ENCODE results near the gene MRC1.

Gene MRC1

DNA sequence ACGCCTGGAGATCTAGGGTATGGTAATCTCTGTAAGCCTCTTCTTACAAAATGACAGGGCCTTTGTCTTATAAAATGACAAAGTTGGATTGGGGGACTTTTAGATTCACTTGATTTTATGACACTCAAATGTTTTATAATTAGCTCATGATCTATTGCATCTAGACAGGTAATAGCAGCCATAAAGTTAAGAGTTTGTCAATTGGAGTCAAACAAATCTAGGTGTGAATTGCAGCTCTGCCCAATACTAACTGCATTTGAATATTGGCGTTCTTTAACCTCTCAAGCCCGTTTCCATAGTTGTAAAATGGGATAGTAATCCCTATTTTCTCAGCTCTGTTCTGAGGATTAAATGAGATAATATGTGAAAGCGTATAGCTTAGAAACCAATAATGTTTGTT, 14.1 kb upstream of the MRC1 start:
- no peak for DNase-seq (ENCODE audit: extremely low read depth in 1 of 2, low read depth in 1 of 2)

DNA sequence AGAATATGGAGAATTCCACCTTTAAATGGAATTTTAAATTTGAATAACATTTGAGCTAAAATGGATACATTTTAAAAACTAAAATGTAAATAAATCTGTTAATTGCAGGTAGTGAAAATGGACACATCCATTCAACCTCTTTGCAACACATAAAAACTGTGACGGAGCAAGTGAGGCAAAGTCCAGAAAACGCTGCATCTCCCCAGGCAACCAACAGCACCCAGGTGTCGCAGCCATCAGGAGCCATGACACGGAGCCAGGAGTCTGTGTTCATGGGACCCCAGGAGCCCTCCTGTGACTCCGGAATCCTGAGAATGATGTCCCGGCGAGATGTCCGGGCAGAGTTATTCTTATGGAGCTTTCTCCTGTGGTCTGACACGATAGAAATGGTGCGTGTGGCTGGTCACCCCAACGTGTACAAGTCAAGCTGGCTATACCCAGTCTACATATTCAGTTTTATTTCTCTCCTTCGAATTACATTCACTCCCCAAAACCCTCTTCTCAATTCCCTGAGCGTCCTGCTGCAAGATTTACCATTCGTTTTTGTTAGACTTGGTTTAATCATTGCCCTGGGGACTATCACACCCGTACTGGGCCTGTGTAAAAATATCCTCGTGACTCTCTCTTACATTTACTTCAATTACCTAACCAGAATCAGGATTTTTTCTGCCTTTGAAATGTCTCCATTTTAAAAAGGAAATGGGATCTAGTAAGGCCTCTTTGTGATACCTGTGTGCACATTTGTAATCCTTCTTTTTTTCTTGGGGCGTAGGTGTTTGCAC, 13.1 kb upstream of the MRC1 start:
- DNase-seq (ENCODE audit: extremely low read depth in 1 of 2, low read depth in 1 of 2), result no peak

DNA sequence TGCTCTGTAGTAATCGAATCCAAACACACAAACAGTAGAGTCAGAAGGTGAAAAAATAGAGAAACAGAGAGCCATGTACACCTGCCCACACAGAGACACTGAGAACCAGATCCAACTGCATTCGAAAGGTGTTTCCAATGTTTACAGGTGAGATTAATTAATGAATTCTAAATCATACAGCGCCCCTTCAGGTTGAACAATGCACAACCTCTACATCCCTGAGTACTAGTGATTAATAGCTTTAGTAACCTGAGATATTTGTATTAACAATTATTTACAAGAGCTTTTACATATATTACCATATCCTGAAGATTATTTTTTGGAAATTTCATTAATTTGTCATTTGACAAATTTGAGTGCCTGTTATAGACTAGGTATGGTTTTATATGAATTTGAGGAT, 7.6 kb upstream of the MRC1 start:
- no peak for DNase-seq (ENCODE audit: extremely low read depth in 1 of 2, low read depth in 1 of 2)

DNA sequence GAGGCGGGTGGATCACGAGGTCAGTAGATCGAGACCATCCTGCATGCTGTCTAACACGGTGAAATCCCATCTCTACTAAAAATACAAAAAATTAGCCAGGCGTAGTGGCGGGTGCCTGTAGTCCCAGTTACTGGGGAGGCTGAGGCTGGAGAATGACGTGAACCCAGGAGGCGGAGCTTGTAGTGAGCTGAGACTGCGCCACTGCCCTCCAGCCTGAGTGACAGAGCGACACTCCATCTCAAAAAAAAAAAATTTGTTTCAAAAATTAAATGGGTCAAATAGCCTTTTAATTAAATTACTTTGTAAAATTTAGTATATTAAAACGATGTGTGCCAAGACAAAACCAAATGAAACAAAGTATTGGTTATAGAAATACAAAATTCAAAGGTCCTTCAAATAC, 6.8 kb upstream of the MRC1 start:
- no peak for DNase-seq (ENCODE audit: extremely low read depth in 1 of 2, low read depth in 1 of 2)

DNA sequence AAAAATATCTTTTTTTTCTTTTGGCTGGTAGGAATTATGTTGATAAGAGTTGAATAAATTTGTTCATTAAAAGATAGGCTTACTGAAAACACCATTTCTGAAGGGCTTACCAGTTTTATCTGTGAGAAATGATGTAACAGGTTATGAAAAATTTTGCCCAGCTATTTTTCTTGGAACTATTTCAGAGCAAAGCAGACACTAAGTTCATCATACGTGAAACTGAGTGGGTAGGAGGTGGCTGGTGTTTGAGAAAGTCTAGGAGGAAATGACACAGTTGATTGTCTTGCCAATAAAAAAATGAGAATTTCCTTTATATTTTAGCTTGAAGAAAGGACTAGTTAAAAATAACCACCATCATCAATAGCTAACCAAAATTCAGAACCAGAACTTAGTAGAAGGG, 6.2 kb upstream of the MRC1 start:
- no peak for DNase-seq (ENCODE audit: extremely low read depth in 1 of 2, low read depth in 1 of 2)

DNA sequence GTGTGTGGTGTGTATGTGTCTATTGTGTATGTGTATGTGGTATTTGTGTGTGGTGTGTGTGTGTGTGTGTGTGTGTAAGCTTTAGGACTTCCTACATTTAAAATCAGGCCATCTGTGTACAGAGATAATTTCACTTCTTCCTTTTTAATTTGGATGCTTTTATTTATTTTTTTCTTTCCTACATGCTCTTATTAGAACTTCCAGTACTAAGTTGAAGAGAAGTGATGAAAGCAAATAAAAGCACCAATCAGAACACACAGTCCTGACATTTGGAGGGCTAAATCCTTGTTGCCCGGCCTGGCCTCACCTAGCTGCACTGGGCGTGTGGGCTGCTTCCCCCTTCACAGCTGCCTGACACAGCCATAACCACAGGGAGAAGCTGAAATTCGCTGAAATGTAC, 3.8 kb upstream of the MRC1 start:
- DNase-seq (ENCODE audit: extremely low read depth in 1 of 2, low read depth in 1 of 2), result no peak

DNA sequence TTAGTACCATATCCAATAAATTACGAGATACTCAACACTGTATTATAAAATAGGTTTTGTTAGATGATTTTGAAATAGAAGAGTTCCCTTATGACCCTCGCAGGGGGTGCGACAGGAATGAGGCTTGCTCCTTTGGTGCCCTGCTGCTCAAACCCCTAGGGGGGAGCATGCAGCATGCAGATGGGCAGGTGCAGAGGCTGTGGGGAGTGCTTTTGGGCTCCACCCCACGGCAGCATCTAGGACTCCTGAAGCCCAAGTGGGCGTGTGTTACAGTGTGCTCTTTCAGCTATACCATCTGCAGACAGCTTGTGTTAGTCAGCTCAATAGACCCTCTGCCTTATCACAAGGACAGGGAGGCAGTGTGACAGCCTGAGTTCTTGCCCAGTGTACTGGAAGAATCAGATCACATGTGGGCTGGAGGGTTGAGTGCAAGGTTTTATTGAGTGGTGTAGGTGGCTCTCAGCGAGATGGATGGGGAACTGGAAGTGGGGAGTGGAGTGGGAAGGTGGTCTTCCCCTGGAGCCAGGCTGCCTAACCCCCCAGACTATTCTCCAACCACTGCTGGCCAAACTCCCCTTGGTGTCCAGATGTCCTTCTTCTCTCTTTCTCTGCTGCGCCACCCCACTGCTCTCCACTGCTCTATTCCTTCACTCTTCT, 3.1 kb upstream of the MRC1 start:
- DNase-seq (ENCODE audit: extremely low read depth in 1 of 2, low read depth in 1 of 2), result peak in 1 of 2 donors; percentile 17

DNA sequence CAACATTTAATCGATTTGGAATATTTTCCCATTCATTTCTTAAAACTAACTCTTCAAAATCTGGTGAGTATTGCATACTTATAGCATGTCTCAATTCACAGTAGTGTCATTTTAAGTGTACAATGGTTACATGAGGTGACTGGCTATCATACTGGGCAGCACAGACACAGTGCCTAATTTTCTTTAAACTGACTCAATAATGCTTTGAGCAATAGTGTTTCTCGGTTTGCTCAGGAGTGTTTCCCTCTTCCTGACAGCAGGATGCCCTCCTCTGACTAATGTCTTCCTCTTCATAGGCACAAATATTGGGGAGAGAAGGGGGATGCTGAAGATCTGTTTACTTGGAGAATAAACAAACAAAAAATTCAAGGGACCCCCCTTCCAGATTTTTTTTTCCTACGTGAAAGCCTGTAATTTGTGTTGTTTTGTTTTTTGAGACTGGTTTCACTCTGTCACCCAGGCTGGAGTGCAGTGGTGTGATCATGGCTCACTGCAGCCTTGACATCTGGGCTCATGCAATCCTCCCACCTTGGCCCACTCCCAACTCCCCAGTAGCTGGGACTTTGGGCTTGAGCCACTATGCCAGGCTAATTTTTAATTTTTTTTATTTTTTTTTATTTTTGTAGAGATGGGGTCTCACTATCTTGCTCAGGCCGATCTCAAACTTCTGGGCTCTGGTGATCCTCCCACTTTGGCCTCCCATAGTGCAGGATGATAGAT, 2.2 kb downstream of the MRC1 start:
- DNase-seq (ENCODE audit: extremely low read depth in 1 of 2, low read depth in 1 of 2), result no peak

DNA sequence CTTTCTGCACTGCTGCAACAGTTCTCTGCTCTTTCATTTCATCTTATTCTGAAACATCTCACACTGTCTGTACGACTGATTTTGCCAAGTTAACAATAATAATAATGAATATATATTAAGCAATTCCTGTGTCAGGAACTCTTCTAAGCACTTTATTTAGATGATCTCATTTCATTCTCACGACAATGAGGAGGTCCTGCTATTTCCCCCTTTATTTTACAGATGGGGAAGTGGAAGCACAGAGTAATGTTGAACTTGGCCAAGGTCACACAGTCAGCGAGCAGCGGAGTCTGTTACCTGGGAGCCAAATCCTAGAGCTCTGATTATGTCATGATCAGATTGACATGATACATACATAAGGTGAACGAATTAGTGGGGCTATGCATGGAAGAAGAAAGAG, 5.8 kb downstream of the MRC1 start:
- no peak for DNase-seq (ENCODE audit: extremely low read depth in 1 of 2, low read depth in 1 of 2)

DNA sequence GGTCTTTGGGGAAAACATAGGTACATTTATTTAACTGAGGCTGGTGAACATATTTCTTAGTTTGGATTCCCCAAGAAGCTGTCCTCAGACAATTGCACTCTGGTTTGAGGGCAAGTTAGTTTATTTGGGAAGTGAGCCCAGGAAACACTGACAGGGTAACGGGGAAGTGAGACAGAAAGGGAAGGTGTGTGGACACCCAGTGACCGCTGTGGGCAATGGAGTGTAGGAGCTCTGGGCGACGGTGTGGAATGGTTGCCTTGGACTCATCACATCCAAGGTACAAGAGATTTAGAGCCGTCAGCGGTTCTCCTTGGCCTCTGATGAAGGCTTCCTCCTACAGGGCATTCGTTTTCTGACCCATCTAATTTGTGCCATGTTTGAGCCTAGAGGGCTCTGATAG, 7.1 kb downstream of the MRC1 start:
- no peak for DNase-seq (ENCODE audit: extremely low read depth in 1 of 2, low read depth in 1 of 2)

DNA sequence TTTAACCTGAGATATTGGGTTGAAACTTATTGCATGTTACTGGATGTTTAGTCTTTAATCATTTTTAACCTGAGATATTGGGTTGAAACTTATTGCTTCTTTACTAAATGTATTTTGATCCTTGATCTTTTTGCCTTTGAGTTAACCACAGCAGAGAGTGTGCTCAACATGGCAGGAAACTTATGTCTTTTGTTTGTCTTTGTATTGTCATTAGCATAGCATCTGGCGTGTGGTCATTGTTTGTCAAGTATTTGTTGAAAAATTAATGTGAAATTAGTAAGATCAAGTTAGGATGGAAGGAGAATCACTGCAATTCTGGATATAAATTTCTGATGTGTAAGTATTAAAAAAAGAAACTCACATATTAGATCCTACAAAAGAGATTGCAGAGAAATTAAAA, 8.2 kb downstream of the MRC1 start:
- no peak for DNase-seq (ENCODE audit: extremely low read depth in 1 of 2, low read depth in 1 of 2)

DNA sequence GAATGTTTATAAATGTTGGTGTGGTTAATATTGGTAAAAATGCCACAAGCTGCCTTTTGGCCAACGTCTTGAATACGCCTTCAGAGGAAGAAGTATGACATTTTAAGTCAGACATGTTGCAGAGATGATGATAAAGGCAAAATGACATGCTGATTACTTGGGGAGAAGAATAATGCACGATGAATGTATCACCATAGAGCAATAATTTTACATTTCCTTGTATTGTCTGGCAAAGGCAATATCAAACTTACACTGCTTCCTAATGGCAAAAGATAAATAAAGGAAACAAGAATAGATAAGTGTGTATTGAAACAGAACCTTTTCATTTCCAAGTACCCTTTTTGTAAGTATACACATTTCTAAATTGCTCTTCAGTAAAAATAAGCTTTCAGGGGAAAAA, 8.6 kb downstream of the MRC1 start:
- DNase-seq (ENCODE audit: extremely low read depth in 1 of 2, low read depth in 1 of 2), result no peak

DNA sequence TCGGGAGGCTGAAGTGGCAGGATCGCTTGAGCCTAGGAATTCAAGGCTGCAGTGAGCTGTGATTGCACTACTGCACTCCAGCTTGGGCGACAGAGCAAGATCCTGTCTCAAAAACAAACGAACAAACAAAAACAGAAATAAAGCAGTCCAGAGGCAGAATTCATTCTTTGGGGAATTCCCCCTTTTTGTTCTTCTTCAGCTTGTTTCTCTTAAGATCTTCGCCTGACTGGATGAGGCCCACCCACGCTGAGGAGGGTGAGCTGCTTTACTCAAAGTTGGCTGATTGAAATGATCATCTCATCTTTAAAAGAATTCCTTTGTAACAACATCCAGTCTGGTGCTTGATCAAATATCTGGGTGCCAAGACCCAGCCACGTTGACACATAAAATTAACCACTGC, 10.7 kb downstream of the MRC1 start:
- no peak for DNase-seq (ENCODE audit: extremely low read depth in 1 of 2, low read depth in 1 of 2)

DNA sequence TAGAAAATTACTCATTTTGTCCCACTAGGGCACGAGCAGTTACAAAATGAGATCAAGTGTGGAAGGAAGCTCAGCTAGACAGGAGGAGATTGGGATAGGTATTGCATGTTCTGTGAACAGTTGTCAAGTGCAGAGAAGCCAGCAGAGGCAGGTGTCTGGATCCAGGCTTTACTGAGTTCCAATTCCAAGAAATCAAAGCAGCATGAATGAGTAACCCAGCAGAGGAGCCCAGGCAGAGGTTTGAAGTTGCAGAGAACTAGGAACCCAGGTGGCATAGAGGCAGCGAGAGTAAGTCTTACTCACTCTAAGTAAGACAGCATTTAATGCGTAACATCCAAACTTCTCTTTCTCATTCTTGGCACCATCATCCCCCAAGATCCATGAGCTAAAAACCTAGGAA, 11.8 kb downstream of the MRC1 start:
- no peak for DNase-seq (ENCODE audit: extremely low read depth in 1 of 2, low read depth in 1 of 2)

DNA sequence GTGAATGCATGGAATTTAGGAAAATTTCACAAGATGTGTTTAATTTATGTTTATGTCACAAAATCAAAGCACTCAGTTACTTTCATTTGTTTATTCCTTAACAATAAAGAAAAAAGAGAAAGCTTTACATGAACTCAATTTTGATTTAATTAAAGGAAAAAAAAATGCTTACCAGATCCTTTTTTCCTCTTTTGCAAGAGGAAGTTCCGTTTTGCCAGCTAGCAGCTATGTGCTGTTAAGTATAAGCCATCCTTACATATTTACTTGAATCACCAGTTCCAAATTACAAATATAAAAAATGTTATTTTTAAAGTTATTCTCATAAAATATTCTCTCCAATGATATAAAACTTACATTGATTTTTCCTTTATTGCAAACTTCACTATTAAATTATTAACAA, 12.7 kb downstream of the MRC1 start:
- no peak for DNase-seq (ENCODE audit: extremely low read depth in 1 of 2, low read depth in 1 of 2)

DNA sequence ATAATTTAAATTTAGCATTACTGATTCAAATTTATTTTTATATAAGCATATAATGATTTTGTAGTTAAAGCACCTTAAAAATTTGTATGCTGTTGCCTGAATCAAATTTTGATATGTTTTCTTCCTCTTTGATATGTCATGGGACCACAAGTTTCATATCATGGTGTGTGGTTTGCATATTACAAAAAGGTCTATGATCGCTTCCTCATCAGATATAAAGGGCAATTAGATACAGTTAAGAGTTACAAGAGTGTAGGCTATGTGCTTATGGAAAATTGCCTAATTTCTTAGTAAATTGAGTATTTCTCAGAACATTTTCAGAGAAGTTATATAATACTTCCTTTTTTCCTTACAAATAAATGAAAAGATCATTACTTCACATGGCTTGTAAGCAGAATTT, 22.2 kb downstream of the MRC1 start:
- DNase-seq (ENCODE audit: extremely low read depth in 1 of 2, low read depth in 1 of 2), result no peak

DNA sequence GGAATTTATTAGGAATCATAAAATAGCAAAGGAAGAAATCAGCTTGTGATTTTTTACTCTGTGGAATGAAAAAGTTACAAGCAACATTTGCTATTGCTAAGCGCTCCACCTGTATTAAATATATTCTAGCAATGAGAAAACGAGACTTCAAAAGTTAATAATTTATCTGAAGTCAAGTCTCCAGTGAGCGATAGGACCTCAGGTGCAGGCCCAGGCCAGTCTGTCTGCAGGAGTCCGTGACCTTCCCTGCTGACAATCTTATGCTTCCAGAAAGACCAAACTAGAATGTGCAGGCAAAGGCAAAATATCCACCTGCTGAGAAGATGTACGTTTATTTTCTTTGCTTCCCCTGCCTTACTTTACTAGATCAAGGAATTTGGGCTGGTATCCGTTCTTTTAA, 22.7 kb downstream of the MRC1 start:
- DNase-seq (ENCODE audit: extremely low read depth in 1 of 2, low read depth in 1 of 2), result no peak

DNA sequence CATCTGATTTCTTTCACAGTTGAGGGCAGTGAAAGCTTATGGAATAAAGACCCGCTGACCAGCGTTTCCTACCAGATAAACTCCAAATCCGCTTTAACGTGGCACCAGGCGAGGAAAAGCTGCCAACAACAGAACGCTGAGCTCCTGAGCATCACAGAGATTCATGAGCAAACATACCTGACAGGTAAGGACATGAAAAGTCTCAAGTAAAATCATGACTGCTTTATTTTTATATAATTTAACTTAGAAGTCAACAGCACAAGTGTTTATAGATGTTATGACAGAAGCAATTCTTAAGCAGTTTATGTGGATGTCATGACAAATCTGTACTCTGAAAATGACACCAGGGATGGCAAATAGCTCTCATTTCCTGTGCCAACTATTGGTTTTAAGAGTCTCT, 24.5 kb downstream of the MRC1 start:
- DNase-seq (ENCODE audit: extremely low read depth in 1 of 2, low read depth in 1 of 2), result no peak

DNA sequence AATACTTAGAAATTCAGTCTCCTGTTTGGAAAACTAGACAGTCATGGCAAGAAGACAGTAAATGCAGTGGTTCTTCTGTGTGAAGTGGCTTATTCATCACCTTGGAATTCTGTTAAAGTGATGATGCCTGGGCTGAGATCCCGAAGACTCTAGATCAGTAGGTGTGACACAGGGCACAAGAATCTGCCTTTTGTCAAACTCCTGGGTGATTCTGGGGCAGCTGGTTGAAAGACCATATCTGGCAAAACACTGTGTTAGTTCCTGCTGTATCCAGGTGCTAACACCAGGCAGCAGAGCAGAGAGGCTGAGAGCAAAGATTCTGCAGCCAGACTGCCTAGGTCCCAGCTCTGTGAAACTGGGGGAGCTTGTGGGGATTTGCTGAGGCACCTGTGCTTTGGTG, 26.5 kb downstream of the MRC1 start:
- DNase-seq (ENCODE audit: extremely low read depth in 1 of 2, low read depth in 1 of 2), result no peak

DNA sequence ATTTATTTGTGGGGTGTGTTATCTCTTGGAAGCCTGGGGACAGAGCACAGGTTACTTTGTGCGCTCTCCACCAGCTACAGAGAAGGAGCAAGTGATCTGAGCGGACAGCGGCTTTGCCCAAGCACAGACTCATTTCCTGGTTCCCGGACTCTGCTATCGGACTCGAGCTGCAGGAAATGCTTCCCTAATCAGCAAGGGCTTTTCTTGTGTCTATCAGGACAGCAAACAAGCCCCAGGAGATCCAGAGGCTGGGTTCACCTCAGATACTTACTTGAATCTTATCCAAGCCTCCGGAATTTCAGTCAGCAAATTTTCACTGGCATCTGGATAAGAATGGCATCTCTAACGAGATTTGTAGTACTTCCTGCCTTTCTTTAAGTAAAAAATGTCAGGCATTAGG, 27.8 kb downstream of the MRC1 start:
- DNase-seq (ENCODE audit: extremely low read depth in 1 of 2, low read depth in 1 of 2), result no peak

DNA sequence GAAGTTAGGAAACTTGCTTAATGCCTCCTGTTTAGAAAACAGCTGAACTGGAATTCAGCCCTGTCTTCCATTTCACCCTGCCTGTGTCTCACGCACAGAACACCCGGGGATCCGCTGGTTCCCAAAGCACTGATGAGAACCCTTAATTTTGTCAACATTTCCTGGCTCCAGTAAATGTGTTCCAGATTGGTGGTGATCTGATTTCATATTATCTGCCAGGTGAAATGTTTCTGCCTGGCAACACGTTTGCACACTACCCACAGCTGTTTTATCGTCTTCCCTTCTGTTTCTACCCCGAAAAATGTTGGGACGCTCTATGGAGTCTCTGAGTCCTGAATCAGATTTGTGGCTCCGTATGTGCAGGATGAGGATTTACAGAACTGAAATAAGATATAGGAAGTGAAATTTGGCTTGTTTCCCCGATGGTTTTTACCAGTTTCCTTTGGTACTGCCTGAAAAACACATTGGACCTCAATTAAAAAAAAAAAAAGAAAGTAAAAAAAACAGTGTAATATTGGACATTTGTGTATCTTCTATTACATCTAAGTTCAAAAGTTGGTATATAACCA, 29.0 kb downstream of the MRC1 start:
- DNase-seq (ENCODE audit: extremely low read depth in 1 of 2, low read depth in 1 of 2), result no peak

DNA sequence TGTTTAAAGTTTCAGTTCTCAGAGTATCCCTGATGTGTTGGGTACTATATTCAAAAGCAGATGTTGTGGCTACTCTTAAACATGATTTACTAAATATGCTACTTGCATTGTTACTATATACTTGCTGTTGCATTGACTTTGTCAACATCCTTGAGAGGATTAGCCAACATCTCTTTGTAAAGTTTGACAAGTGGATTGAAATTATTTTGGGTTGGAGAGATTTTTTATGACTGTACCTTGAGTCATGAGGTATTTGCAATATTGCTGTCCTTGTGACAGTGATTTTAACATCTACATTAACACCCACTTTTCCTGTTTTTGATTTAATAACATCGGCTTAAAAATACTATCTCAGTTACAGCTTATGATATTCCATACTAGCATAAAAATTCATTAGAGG, 31.9 kb downstream of the MRC1 start:
- DNase-seq (ENCODE audit: extremely low read depth in 1 of 2, low read depth in 1 of 2), result no peak

Measured in stimulated activated CD8-positive, alpha-beta memory T cell treated with anti-CD3 and anti-CD28 coated beads, Interleukin-7, amount 100 ng/mL, for 48 hours (primary cell).